Neural progenitor cell (in vitro differentiated cells): ENCODE measurements around the gene CPEB1. TPM values are rescaled to one million over a fixed set of nuclear protein-coding genes. Genes with fewer than 3 reads are reported as not detected.

Source experiments
- DNase-seq: peaks from one replicate; pipeline ENCODE4 v3.0.0-alpha.2; 2016; ENCODE audit warnings: low spot score
- H2AFZ ChIP-seq: fragments of 200-600 bp; sonication (generic); replicated peaks from 2 replicates; pipeline ENCODE4 v1.6.1; 2016; ENCODE audit warnings: antibody characterized with exemption
- H3F3A ChIP-seq: fragments of 200-600 bp; sonication (generic); 2 replicates; pipeline ENCODE4 v1.6.1; 2016; ENCODE audit warnings: antibody characterized with exemption, low read depth
- H3K27ac ChIP-seq: fragments of 200-600 bp; sonication (generic); 2 replicates; pipeline ENCODE4 v1.5.1; 2016; ENCODE audit warnings: mild to moderate bottlenecking
- H3K27me3 ChIP-seq: fragments of 200-600 bp; sonication (generic); 2 replicates; pipeline ENCODE4 v1.6.1; 2016; ENCODE audit warnings: mild to moderate bottlenecking, moderate library complexity
- H3K36me3 ChIP-seq: fragments of 200-600 bp; sonication (generic); 2 replicates; pipeline ENCODE4 v1.5.1; 2016
- H3K4me1 ChIP-seq: fragments of 200-600 bp; sonication (generic); 2 replicates; pipeline ENCODE4 v1.6.1; 2016; ENCODE audit warnings: mixed run types
- H3K4me2 ChIP-seq: fragments of 200-600 bp; sonication (generic); 2 replicates; pipeline ENCODE4 v1.6.1; 2016
- H3K4me3 ChIP-seq: fragments of 200-600 bp; sonication (generic); 2 replicates; pipeline ENCODE4 v1.5.1; 2016
- H3K79me2 ChIP-seq: fragments of 200-600 bp; sonication (generic); 2 replicates; pipeline ENCODE4 v1.6.1; 2016; ENCODE audit warnings: low read depth
- H3K9ac ChIP-seq: fragments of 200-600 bp; sonication (generic); 2 replicates; pipeline ENCODE4 v1.6.1; 2016
- H3K9me3 ChIP-seq: fragments of 200-600 bp; sonication (generic); 2 replicates; pipeline ENCODE4 v1.5.1; 2016; ENCODE audit warnings: low read depth
- H4K20me1 ChIP-seq: fragments of 200-600 bp; sonication (generic); 2 replicates; pipeline ENCODE4 v1.6.1; 2016; ENCODE audit warnings: low read depth
- H3K27ac Mint-ChIP-seq: 3 replicates; pipeline ENCODE4 v1.8.0; 2021; ENCODE audit warnings: mixed read lengths
- H3K27me3 Mint-ChIP-seq: 2 replicates; pipeline ENCODE4 v1.8.0; 2022; ENCODE audit warnings: low read depth, mild to moderate bottlenecking, inconsistent platforms, moderate library complexity, mixed read lengths; ENCODE audit not compliant: insufficient read depth
- H3K36me3 Mint-ChIP-seq: 3 replicates; pipeline ENCODE4 v1.8.0; 2021; ENCODE audit warnings: mixed read lengths
- H3K4me1 Mint-ChIP-seq: 3 replicates; pipeline ENCODE4 v1.8.0; 2021; ENCODE audit warnings: mixed read lengths
- H3K4me3 Mint-ChIP-seq: 3 replicates; pipeline ENCODE4 v1.8.0; 2021; ENCODE audit warnings: mild to moderate bottlenecking, moderate library complexity, mixed read lengths
- H3K9me3 Mint-ChIP-seq: 3 replicates; pipeline ENCODE4 v1.8.0; 2020; ENCODE audit warnings: mixed read lengths
- EZH2 ChIP-seq: fragments of 200-600 bp; sonication (generic); IDR thresholded peaks from 2 replicates; pipeline ENCODE4 v1.6.1; 2017; ENCODE audit warnings: antibody characterized with exemption, mild to moderate bottlenecking, moderate library complexity
- EZH2phosphoT487 ChIP-seq: fragments of 200-600 bp; sonication (generic); IDR thresholded peaks from 2 replicates; pipeline ENCODE4 v1.6.1; 2017; ENCODE audit warnings: antibody characterized with exemption
- total RNA-seq: library from RNA; depleted of rRNA; stranded (reverse); fragments of >200 nt; gene quantifications from 2 replicates; pipeline ENCODE4 v1.2.3, GENCODE V29; 2015; ENCODE audit warnings: low replicate concordance
- TF ChIP-seq, protein P1 (sequence below): fragments of 200-600 bp; sonication (generic); IDR thresholded peaks from 2 replicates; pipeline ENCODE4 v1.5.1; 2017; ENCODE audit warnings: antibody characterized with exemption, mild to moderate bottlenecking

The CPEB1 gene
- total RNA-seq, 1 donor from 2014 or later: 2.1 TPM

DNA sequence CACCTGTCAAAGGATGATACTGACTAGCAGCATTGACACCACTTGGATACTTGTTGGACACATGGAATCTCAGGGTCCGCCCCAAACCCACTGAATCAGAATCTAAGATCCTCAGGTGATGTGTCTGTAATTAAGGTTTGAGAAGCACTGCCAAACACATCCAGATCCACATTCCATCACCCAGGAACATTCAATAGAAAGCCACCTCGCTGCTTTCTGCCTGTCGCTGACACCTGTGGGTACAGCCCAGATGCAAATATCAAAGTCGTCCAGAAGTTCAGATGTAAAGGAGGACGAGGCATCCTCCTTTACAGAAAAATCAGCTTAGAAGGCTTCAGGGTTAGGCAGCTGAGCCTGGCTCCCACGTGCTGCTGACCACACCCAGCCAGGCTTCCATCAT, 101.7 kb downstream of the CPEB1 start:
- DNase-seq: no peak
- Mint-ChIP-seq H3K36me3 (no peaks in the 10 kb centered on the region), H3K4me1 (peaks cover 33% of the 10 kb centered on the region), H3K27me3 (peaks cover 6% of the 10 kb centered on the region), H3K9me3 (no peaks in the 10 kb centered on the region), H3K27ac (no peak overlapping the region), H3K4me3 (no peak overlapping the region)
- Histone ChIP-seq H3K4me3 (no peak overlapping the region), H3K79me2 (no peaks in the 10 kb centered on the region), H3K9me3 (no peaks in the 10 kb centered on the region), H3K27ac (no peak overlapping the region), H3K36me3 (no peaks in the 10 kb centered on the region), H3F3A (peaks cover 14% of the 10 kb centered on the region), H4K20me1 (no peaks in the 10 kb centered on the region), H2AFZ (no peak overlapping the region), H3K4me1 (peaks cover 18% of the 10 kb centered on the region), H3K9ac (no peak overlapping the region), H3K27me3 (no peaks in the 10 kb centered on the region), H3K4me2 (no peak overlapping the region)
- TF ChIP-seq EZH2: no peak
- TF ChIP-seq, protein P1, sequence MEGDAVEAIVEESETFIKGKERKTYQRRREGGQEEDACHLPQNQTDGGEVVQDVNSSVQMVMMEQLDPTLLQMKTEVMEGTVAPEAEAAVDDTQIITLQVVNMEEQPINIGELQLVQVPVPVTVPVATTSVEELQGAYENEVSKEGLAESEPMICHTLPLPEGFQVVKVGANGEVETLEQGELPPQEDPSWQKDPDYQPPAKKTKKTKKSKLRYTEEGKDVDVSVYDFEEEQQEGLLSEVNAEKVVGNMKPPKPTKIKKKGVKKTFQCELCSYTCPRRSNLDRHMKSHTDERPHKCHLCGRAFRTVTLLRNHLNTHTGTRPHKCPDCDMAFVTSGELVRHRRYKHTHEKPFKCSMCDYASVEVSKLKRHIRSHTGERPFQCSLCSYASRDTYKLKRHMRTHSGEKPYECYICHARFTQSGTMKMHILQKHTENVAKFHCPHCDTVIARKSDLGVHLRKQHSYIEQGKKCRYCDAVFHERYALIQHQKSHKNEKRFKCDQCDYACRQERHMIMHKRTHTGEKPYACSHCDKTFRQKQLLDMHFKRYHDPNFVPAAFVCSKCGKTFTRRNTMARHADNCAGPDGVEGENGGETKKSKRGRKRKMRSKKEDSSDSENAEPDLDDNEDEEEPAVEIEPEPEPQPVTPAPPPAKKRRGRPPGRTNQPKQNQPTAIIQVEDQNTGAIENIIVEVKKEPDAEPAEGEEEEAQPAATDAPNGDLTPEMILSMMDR: no peak
- no peak for TF ChIP-seq EZH2phosphoT487

DNA sequence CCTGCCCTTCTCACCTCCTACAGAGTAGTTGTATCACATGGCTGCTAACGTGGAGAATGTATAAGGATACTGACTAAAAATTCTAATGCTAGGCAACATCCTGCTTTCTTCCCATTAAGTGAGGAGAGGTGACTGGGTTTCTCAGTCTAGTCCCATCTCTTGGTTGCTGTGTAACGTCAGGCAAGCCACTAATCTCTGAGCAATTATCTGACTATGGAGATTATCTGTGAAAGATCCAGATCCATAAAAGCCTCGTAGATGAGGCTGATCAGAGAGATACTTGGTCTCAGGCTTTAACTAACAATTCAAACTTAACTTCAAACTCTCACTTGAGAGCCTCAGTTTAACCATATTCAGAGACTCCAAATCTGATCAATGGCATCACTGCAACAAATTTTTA, 102.2 kb downstream of the CPEB1 start:
- H3K9ac ChIP-seq: no peak overlapping the region
- no peak overlapping the region for H3K4me3 ChIP-seq
- peaks cover 14% of the 10 kb centered on the region for H3F3A ChIP-seq
- Mint-ChIP-seq H3K4me1 (peaks cover 33% of the 10 kb centered on the region), H3K27ac (peak overlapping the region; percentile 34), H3K4me3 (no peak overlapping the region), H3K36me3 (no peaks in the 10 kb centered on the region), H3K27me3 (peaks cover 6% of the 10 kb centered on the region), H3K9me3 (no peaks in the 10 kb centered on the region)
- H3K9me3 ChIP-seq: no peaks in the 10 kb centered on the region
- peaks cover under 1% of the 10 kb centered on the region for H4K20me1 ChIP-seq
- H3K79me2 ChIP-seq: peaks cover 3% of the 10 kb centered on the region
- no peaks in the 10 kb centered on the region for H3K27me3 ChIP-seq
- no peak overlapping the region for H2AFZ ChIP-seq
- H3K27ac ChIP-seq: no peak overlapping the region
- TF ChIP-seq EZH2: no peak
- no peak for TF ChIP-seq EZH2phosphoT487
- TF ChIP-seq, protein P1: no peak
- no peak overlapping the region for H3K4me2 ChIP-seq
- H3K36me3 ChIP-seq: no peaks in the 10 kb centered on the region
- DNase-seq: no peak
- H3K4me1 ChIP-seq: peaks cover 18% of the 10 kb centered on the region

DNA sequence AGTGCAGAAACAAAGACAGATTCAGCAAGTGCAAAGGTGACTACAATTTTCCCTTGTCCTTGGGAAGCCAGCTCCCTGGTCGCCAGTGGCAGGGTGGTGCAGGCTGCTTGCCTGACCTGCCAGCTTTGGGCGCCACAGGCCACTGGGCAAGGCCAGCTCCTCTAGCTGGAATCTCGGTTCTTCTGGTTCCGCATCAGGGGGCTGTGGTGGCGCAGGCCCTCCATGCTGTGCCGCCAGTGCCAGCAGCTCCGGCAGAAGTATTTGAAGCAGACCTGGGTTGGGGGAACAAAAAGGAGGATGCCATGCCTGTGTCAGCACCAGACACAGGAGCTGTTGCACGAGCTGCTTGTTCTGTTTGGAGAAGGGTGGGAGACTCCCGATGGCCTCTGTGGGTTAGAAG, 102.7 kb downstream of the CPEB1 start:
- Histone ChIP-seq H2AFZ (no peak overlapping the region), H3K36me3 (no peaks in the 10 kb centered on the region), H3K9me3 (no peaks in the 10 kb centered on the region), H3K27ac (no peak overlapping the region), H3K4me1 (peaks cover 18% of the 10 kb centered on the region), H3K27me3 (no peaks in the 10 kb centered on the region), H4K20me1 (peaks cover 6% of the 10 kb centered on the region), H3K9ac (no peak overlapping the region), H3K79me2 (peaks cover 9% of the 10 kb centered on the region), H3F3A (peaks cover 17% of the 10 kb centered on the region), H3K4me3 (no peak overlapping the region), H3K4me2 (no peak overlapping the region)
- H3K27me3 Mint-ChIP-seq: peaks cover 6% of the 10 kb centered on the region
- no peak overlapping the region for H3K27ac Mint-ChIP-seq
- no peak overlapping the region for H3K4me3 Mint-ChIP-seq
- TF ChIP-seq EZH2: no peak
- TF ChIP-seq, protein P1: no peak
- TF ChIP-seq EZH2phosphoT487: no peak
- no peak for DNase-seq
- peaks cover under 1% of the 10 kb centered on the region for H3K36me3 Mint-ChIP-seq
- H3K4me1 Mint-ChIP-seq: peaks cover 33% of the 10 kb centered on the region
- H3K9me3 Mint-ChIP-seq: no peaks in the 10 kb centered on the region
